B cell (primary cell): ENCODE data around the gene SEMA3F.

Experiments
- CTCF ChIP-seq: fragments of 200-600 bp; IDR thresholded peaks from one replicate; pipeline ENCODE4 v1.8.0; 2022; ENCODE audit warnings: antibody characterized with exemption, mild to moderate bottlenecking
- EZH2 ChIP-seq: IDR thresholded peaks from 2 replicates; pipeline ENCODE4 v1.6.1; 2012; ENCODE audit warnings: borderline replicate concordance, low read depth, mild to moderate bottlenecking, moderate library complexity, low read length; ENCODE audit not compliant: insufficient read depth, poor library complexity, severe bottlenecking

GRCh38 chr3:50210176-50210509 lies 55.0 kb downstream of the SEMA3F start:
- TF ChIP-seq CTCF (no peak), EZH2 (no peak)
